ENCODE results near the gene WDR93.

DNA sequence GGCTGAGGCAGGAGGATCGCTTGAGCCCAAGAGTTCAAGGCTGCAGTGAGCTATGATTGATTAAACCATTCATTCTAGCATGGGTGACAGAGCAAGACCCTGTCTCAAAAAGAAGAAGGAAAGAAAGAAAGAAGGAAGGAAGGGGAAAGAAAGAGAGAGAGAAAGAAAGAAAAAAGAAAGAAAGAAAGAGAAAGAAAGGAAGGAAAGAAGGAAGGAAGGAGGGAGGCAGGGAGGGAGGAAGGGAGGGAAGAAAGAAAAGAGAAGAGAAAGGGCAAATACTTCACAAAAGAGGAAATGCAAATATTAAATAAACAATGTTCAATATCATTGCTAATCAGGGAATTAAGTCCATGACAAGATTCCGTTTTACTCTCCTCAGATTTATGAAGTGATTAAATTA is 31.3 kb upstream of the WDR93 start:
- no peak for TF ChIP-seq POLR2A (IDR thresholded peaks at IDR 0.05)
- TF ChIP-seq, protein P1, sequence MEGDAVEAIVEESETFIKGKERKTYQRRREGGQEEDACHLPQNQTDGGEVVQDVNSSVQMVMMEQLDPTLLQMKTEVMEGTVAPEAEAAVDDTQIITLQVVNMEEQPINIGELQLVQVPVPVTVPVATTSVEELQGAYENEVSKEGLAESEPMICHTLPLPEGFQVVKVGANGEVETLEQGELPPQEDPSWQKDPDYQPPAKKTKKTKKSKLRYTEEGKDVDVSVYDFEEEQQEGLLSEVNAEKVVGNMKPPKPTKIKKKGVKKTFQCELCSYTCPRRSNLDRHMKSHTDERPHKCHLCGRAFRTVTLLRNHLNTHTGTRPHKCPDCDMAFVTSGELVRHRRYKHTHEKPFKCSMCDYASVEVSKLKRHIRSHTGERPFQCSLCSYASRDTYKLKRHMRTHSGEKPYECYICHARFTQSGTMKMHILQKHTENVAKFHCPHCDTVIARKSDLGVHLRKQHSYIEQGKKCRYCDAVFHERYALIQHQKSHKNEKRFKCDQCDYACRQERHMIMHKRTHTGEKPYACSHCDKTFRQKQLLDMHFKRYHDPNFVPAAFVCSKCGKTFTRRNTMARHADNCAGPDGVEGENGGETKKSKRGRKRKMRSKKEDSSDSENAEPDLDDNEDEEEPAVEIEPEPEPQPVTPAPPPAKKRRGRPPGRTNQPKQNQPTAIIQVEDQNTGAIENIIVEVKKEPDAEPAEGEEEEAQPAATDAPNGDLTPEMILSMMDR (IDR thresholded peaks at IDR 0.05): no peak
- TF ChIP-seq EP300 (IDR thresholded peaks at IDR 0.05): no peak

Data from suprapubic skin (tissue), 3 donors.